Measurements from ENCODE around the gene PDCD1.

PDCD1 gene

GRCh38 chr2:241895427-241895711 lies 36.7 kb upstream of the PDCD1 start:
- POLR2A ChIA-PET = no interaction called here
- TF ChIP-seq CTCF (IDR thresholded peaks at IDR 0.05; ENCODE audit: control extremely low read depth, extremely low read depth, low read depth, missing control alignments) = no peak
- CTCF ChIA-PET = no interaction called here
- no peak for DNase-seq (ENCODE audit: extremely low spot score)

- DNase-seq (ENCODE audit: extremely low spot score) = no peak
- CTCF ChIA-PET = no interaction called here
- no peak for TF ChIP-seq CTCF (IDR thresholded peaks at IDR 0.05; ENCODE audit: control extremely low read depth, extremely low read depth, low read depth, missing control alignments)
- POLR2A ChIA-PET = no interaction called here
These were observed 36.2 kb upstream of the PDCD1 start for GRCh38 chr2:241894681-241895426.

- CTCF ChIA-PET = no interaction called here
- TF ChIP-seq CTCF (IDR thresholded peaks at IDR 0.05; ENCODE audit: control extremely low read depth, extremely low read depth, low read depth, missing control alignments) = no peak
- no peak for DNase-seq (ENCODE audit: extremely low spot score)
- POLR2A ChIA-PET = no interaction called here
These were observed 35.5 kb upstream of the PDCD1 start for GRCh38 chr2:241894056-241894641.

DNA sequence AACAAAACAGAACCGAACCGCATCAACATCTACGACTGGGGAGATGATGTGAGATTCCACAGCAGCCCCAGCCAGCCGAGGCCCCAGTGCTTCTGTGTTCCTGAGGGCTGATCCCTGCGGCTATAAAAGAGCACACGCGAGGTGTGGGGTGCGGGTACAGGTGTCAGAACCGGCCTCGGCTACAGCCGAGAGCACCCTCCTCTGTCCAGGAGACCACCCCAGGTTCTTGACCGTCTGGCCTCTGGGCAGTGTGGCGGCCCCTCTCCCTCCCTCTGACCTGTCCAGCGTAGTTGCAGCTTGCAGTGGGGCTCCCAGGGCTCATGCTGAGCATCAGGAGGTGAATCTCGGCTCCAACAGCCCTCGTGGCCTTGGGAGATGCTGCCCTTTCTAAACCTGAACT lies 34.6 kb upstream of the PDCD1 start:
- ChIA-PET POLR2A (no interaction called here), CTCF (no interaction called here)
- TF ChIP-seq CTCF (IDR thresholded peaks at IDR 0.05; ENCODE audit: control extremely low read depth, extremely low read depth, low read depth, missing control alignments) = no peak
- no peak for DNase-seq (ENCODE audit: extremely low spot score)

DNA sequence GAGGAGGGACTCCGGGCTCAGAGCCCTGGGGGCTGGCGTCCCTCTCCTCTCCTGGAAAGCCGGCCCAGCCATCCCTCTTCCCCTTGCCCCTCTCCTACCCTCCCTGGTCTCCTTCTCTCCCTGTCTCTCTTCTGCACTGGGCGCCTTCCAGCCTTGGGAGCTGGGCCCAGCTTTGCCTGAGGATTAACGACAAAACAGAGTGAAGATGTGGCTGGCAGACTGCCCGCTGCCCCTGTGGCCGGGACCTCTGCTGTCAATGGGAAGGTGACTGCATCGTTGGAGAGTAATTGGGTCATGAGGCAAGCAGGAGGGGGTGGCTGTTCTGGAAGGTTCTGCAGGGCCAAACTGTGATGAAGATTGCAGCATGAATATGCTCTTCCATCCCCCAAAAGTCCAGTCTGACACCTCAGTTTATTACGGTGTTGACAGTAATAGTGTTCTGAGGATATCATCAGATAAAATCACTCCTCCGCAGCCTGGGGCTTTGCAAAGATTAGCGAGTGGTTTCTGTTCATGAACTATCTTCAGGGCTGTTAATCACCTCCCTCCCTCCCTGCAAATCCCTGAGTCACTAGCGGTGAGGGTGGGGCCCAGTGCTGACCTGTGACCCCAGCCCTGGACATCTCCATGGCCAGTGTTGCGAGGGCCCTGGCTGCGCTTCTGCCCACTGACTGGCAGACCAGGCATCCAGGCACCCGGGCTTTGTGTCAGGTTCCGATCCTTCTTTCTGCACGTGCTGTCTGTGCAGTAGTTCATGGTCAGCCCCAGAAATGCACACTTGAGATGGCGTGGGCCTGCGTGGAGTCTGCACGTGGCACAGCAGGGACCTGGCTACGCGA lies 33.8 kb upstream of the PDCD1 start:
- CTCF ChIA-PET = no interaction called here
- POLR2A ChIA-PET = no interaction called here
- no peak for TF ChIP-seq CTCF (IDR thresholded peaks at IDR 0.05; ENCODE audit: control extremely low read depth, extremely low read depth, low read depth, missing control alignments)
- no peak for DNase-seq (ENCODE audit: extremely low spot score)

- CTCF ChIA-PET = no interaction called here
- no peak for DNase-seq (ENCODE audit: extremely low spot score)
- TF ChIP-seq CTCF (IDR thresholded peaks at IDR 0.05; ENCODE audit: control extremely low read depth, extremely low read depth, low read depth, missing control alignments) = no peak
- POLR2A ChIA-PET = no interaction called here
These were observed 33.2 kb upstream of the PDCD1 start for GRCh38 chr2:241891988-241892298.

All from GM10248 (cell line).